Chondrocyte (in vitro differentiated cells): ENCODE measurements around the gene SSH2. TPM values are rescaled to one million over a fixed set of nuclear protein-coding genes. Genes with fewer than 3 reads are reported as not detected.

Experiments used
- DNase-seq: peaks from one replicate; pipeline ENCODE4 v3.0.0; 2021; ENCODE audit warnings: mixed read lengths, low spot score
- H3K27ac Mint-ChIP-seq: one replicate; pipeline ENCODE4 v1.8.0; 2021; ENCODE audit warnings: mild to moderate bottlenecking, moderate library complexity, mixed read lengths; ENCODE audit not compliant: unreplicated experiment
- H3K27me3 Mint-ChIP-seq: 2 replicates; pipeline ENCODE4 v1.8.0; 2021; ENCODE audit warnings: low read depth, mixed read lengths
- H3K36me3 Mint-ChIP-seq: 2 replicates; pipeline ENCODE4 v1.8.0; 2021; ENCODE audit warnings: low read depth, mixed read lengths
- H3K4me1 Mint-ChIP-seq: 2 replicates; pipeline ENCODE4 v1.8.0; 2021; ENCODE audit warnings: low read depth, mild to moderate bottlenecking, mixed read lengths
- H3K4me3 Mint-ChIP-seq: one replicate; pipeline ENCODE4 v1.8.0; 2021; ENCODE audit warnings: mild to moderate bottlenecking, moderate library complexity, mixed read lengths; ENCODE audit not compliant: unreplicated experiment
- H3K9me3 Mint-ChIP-seq: 2 replicates; pipeline ENCODE4 v1.8.0; 2021; ENCODE audit warnings: low read depth, mixed read lengths
- total RNA-seq: library from RNA; stranded (reverse); gene quantifications from 3 replicates; pipeline ENCODE4 v1.2.1, GENCODE V29; 2021
- TF ChIP-seq, protein P1 (sequence below): fragments of 200-600 bp; sonication (generic); IDR thresholded peaks from 2 replicates; pipeline ENCODE4 v1.5.0; 2021; ENCODE audit warnings: antibody characterized with exemption, mild to moderate bottlenecking, moderate library complexity

Gene SSH2
- total RNA-seq, 1 donor from 2014 or later = 14.1 TPM

DNA sequence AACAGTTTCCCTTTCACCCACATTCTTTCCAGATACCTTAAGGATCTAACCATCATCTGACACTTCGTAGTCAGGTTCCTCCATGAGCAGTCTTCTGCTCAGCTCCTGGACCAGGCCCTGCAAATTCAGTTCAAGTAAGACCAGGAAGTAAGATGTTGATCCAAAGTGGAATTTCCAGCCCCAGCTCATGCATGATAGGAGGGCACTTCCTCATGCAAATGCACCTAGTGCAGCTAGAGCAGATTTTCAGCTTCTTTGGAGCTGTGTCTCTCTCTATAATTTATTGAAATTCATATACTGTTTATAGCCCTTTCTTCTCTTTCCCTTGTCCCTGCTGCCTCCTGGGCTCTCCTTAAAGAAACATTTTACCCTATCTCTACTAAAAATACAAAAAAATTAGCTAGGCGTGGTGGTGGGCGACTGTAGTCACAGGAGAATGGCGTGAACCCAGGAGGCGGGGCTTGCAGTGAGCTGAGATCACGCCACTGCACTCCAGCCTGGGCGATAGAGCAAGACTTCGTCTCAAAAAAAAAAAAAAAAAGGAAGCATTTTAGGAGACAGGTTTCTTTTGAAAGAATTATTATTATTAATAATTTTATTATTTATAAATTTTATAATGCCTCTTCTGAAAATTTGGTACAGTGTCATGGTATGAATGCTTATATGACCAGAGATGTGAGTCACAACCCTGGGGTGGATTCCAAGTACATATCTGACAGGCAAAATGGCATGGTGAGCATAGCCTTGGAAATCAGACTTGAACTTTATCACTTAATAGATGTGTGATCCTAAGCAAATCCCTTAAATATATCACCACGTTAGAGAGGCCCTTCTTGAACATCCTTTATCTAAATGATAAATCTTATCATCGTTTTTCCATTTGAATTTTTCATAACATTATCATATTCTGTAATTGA, 94.3 kb downstream of the SSH2 start:
- Mint-ChIP-seq H3K4me3 (no peak overlapping the region), H3K27me3 (no peaks in the 10 kb centered on the region), H3K36me3 (no peaks in the 10 kb centered on the region), H3K27ac (no peak overlapping the region), H3K4me1 (peaks cover 9% of the 10 kb centered on the region), H3K9me3 (peaks cover 3% of the 10 kb centered on the region)
- no peak for DNase-seq
- TF ChIP-seq, protein P1, sequence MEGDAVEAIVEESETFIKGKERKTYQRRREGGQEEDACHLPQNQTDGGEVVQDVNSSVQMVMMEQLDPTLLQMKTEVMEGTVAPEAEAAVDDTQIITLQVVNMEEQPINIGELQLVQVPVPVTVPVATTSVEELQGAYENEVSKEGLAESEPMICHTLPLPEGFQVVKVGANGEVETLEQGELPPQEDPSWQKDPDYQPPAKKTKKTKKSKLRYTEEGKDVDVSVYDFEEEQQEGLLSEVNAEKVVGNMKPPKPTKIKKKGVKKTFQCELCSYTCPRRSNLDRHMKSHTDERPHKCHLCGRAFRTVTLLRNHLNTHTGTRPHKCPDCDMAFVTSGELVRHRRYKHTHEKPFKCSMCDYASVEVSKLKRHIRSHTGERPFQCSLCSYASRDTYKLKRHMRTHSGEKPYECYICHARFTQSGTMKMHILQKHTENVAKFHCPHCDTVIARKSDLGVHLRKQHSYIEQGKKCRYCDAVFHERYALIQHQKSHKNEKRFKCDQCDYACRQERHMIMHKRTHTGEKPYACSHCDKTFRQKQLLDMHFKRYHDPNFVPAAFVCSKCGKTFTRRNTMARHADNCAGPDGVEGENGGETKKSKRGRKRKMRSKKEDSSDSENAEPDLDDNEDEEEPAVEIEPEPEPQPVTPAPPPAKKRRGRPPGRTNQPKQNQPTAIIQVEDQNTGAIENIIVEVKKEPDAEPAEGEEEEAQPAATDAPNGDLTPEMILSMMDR = no peak

DNA sequence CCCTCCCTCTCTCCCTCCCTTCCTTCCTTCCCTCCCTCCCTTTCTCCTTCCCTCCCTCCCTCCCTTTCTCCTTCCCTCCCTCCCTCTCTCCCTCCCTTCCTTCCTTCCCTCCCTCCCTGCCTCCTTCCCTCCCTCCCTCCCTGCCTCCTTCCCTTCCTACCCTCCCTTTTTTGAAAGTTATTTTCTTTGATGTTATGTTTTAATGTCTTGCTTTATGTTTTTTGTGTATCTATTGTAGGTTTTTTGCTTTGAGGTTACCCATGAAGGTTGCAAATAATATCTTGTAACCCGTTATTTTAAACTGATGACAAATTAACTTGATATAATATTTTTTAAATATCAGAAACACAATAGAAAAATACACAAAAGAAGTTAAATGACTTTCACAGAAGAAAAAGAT, 96.2 kb downstream of the SSH2 start:
- H3K4me1 Mint-ChIP-seq = peaks cover 9% of the 10 kb centered on the region
- no peaks in the 10 kb centered on the region for H3K27me3 Mint-ChIP-seq
- peaks cover 3% of the 10 kb centered on the region for H3K9me3 Mint-ChIP-seq
- H3K27ac Mint-ChIP-seq = no peak overlapping the region
- no peaks in the 10 kb centered on the region for H3K36me3 Mint-ChIP-seq
- TF ChIP-seq, protein P1 = no peak
- no peak overlapping the region for H3K4me3 Mint-ChIP-seq
- no peak for DNase-seq

DNA sequence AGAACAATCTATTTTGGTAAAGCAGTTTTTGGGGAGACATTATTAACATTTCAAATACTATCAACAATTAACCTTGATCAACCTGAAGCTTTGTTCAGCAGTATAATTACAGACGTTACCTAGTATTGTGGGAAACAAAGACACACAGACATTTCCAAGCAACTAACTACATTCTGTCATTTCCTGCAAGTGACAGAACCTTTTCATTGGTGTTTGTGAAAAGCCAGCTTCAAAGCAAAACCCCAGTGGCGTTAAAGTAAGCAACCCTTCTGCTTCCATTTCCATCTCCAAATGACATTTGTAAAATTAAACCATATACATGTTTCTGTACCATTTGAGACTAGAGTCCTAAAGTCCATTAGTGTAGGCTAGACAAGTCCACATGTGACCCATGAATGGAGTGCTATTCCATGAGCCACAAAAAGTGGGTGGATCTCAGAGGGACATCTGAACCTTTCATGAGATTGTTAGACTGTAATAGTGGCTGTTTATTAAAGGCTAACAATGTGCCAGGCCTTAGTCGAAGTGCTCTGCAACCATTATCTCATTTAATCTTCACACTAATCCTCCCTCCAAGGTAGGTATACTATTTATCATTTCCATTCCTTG, 101.2 kb downstream of the SSH2 start:
- TF ChIP-seq, protein P1 = no peak
- DNase-seq = no peak
- Mint-ChIP-seq H3K36me3 (peaks cover 1% of the 10 kb centered on the region), H3K27me3 (no peaks in the 10 kb centered on the region), H3K9me3 (peaks cover 3% of the 10 kb centered on the region), H3K4me3 (no peak overlapping the region), H3K27ac (no peak overlapping the region), H3K4me1 (peaks cover 4% of the 10 kb centered on the region)

DNA sequence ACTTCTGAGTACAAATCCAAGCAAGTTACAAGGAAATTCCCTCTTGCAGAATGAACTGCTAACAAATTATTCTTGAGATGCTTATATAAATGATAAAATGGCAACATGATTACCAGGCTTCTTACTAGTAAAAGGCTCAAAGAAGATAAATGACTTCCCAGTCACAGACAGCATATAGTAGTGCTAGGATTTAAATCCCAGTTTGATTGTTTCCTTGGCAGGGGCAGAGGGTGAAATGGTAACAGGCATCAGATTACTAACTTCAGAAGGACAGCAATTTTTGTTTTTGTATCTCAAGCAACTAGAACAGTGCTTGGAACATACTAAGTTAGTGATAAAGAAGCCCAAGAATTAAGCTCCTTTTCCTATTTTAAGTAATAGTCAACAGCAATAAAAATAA, 102.8 kb downstream of the SSH2 start:
- H3K36me3 Mint-ChIP-seq = peaks cover 1% of the 10 kb centered on the region
- TF ChIP-seq, protein P1 = no peak
- no peaks in the 10 kb centered on the region for H3K27me3 Mint-ChIP-seq
- DNase-seq = no peak
- no peak overlapping the region for H3K27ac Mint-ChIP-seq
- peaks cover 4% of the 10 kb centered on the region for H3K4me1 Mint-ChIP-seq
- H3K4me3 Mint-ChIP-seq = no peak overlapping the region
- H3K9me3 Mint-ChIP-seq = no peaks in the 10 kb centered on the region

DNA sequence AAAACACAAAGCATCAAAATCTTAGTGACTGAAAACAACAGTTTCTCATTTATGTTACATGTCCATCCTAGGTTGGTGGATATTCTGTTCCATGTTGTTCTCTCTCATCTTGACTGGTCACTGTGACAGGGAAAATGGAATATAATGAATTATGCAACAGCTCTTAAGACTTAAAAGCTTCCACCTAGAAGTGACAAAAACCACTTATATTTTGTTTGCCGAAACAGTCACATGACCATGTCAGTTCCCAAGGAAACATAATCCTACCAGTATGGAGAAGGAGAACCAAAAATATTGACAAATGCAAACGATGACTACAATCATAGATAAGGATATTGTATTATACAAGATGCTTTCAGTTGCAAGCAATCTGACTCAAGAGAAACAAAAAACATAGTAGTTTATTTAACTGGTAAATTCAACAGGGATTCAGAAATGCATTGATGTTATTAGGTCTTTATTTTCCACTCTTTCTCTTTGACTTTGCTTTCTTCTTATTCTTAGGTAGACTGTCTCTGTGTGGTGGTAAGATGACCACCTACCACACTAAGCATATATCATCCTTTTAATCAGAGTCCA, 103.8 kb downstream of the SSH2 start:
- Mint-ChIP-seq H3K4me3 (no peak overlapping the region), H3K27ac (no peak overlapping the region), H3K36me3 (peaks cover 1% of the 10 kb centered on the region), H3K27me3 (no peaks in the 10 kb centered on the region), H3K9me3 (no peaks in the 10 kb centered on the region), H3K4me1 (peaks cover 4% of the 10 kb centered on the region)
- DNase-seq = no peak
- TF ChIP-seq, protein P1 = no peak
